ENCODE measurements around the gene CNIH2. TPM values are rescaled to one million over a fixed set of nuclear protein-coding genes. Genes with fewer than 3 reads are reported as not detected.

The CNIH2 gene
- total and polyA plus RNA-seq, 9 of the 15 experiments (the other 6 are each of a cell fraction or from before 2014, with no cell fraction given), result 0.26 to 0.89 (median 0.40) TPM; not detected in 4

DNA sequence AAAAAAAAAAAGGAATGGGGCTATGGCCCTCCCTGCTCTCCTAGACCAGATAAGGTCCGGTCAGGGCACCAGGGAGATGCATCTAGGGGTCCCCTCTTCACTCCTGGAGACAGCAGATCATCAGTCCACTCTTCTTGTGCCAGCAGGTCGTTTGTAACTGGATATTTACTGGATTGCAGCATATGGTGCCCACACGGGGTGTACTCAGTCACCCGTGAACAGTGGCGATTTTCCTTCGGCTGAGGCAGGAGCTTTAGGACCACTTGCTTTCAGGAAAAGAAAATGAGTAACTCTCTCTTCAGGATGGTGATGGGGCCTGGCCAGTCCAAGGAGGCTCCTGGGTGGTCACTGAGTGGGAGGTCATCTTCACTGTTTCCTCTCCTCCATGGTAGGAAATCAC is 47.8 kb upstream of the CNIH2 start (continued):
- TF ChIP-seq, protein P1, sequence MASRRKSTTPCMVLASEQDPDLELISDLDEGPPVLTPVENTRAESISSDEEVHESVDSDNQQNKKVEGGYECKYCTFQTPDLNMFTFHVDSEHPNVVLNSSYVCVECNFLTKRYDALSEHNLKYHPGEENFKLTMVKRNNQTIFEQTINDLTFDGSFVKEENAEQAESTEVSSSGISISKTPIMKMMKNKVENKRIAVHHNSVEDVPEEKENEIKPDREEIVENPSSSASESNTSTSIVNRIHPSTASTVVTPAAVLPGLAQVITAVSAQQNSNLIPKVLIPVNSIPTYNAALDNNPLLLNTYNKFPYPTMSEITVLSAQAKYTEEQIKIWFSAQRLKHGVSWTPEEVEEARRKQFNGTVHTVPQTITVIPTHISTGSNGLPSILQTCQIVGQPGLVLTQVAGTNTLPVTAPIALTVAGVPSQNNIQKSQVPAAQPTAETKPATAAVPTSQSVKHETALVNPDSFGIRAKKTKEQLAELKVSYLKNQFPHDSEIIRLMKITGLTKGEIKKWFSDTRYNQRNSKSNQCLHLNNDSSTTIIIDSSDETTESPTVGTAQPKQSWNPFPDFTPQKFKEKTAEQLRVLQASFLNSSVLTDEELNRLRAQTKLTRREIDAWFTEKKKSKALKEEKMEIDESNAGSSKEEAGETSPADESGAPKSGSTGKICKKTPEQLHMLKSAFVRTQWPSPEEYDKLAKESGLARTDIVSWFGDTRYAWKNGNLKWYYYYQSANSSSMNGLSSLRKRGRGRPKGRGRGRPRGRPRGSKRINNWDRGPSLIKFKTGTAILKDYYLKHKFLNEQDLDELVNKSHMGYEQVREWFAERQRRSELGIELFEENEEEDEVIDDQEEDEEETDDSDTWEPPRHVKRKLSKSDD (conservative IDR thresholded peaks at IDR 0.05; ENCODE audit: low read length), result no peak

DNA sequence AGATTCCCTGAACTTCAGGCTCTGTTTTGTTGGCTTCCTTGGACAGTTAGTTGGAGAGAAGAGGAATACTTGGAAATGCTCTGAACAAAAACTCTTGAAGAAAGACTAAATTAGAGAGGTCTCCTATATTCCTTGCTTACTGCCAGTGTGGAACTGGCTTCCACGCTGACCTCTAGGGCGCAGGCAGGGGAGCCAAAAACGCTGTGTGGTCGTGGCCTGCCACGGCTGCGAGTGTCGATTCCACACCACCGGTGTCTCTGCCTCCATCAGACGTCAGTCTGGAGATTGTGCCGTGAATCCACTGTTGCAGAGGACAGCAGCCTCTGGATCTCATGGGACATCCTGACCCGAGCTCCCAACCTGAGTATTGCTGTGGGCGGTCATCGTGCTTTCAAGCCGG is 47.0 kb upstream of the CNIH2 start:
- Histone ChIP-seq H3K9ac (ENCODE audit: insufficient read depth in 1 of 2, low read depth in 2 of 2, low read length in 2 of 2) (no peak overlapping the region), H3K27ac (ENCODE audit: extremely low read depth, low read depth, low read length) (no peak overlapping the region), H3K9me3 (replicated peaks; ENCODE audit: control insufficient read depth, insufficient read depth, low read depth, low read length) (no peaks in the 10 kb centered on the region), H2AFZ (ENCODE audit: low read depth, low read length) (no peak overlapping the region), H4K20me1 (replicated peaks; ENCODE audit: control insufficient read depth, insufficient read depth, low read length) (0 out of 2 replicates have a peak, but pooled peaks cover 3% of the 10 kb centered on the region), H3K4me2 (ENCODE audit: insufficient read depth, low read length) (no peak overlapping the region), H3K36me3 (ENCODE audit: control insufficient read depth, insufficient read depth, low read length) (peaks cover 43% of the 10 kb centered on the region), H3K79me2 (ENCODE audit: control insufficient read depth, insufficient read depth, low read length) (no peaks in the 10 kb centered on the region), H3K27me3 (ENCODE audit: control insufficient read depth in 2 of 2, insufficient read depth in 2 of 2, low read length in 2 of 2) (no peaks in the 10 kb centered on the region), H3K9me1 (ENCODE audit: control insufficient read depth, insufficient read depth, low read length) (no peaks in the 10 kb centered on the region), H3K4me3 (no peak overlapping the region), H3K4me1 (replicated peaks in 1 of 2; ENCODE audit: control insufficient read depth in 2 of 2, insufficient read depth in 2 of 2, low read length in 2 of 2) (no peaks in the 10 kb centered on the region)
- DNase-seq (ENCODE audit: extremely low read depth in 1 of 4, low spot score in 3 of 4) (no peak), ATAC-seq (no peak), FAIRE-seq (no peak)
- intact Hi-C loops (cut with micrococcal nuclease) (no loop called here), in situ Hi-C loops (cut with MboI) (no loop called here)
- POLR2A ChIA-PET, result interaction anchor here (0.6 kb wide), 1 partner anchor 1232 kb away, joined by 3 read pairs; no protein-coding TSS in a partner anchor
- WGBS (ENCODE audit: insufficient coverage, low coverage, missing lambda C conversion rate), result 80% methylated on average over 14 of the region's 14 CpGs
- CTCF ChIA-PET (ENCODE audit: low intra/inter-chr PET ratio), result no interaction called here
- BruUV-seq (replicated peaks), result no TSS peak
- no peak for TF ChIP-seq BRF2 (IDR thresholded peaks at IDR 0.05; ENCODE audit: borderline replicate concordance, insufficient read depth, insufficient read length)
- no peak for TF ChIP-seq MED1 (CRISPR knock-in tag; IDR thresholded peaks at IDR 0.05; ENCODE audit: borderline replicate concordance)
- no peak for TF ChIP-seq KLF1 (tag; IDR thresholded peaks at IDR 0.05)
- TF ChIP-seq SMARCA4 (IDR thresholded peaks at IDR 0.05), result no peak
- TF ChIP-seq ZNF212 (CRISPR knock-in tag; IDR thresholded peaks at IDR 0.05), result no peak
- no peak for TF ChIP-seq GATA2 (CRISPR knock-in tag; IDR thresholded peaks at IDR 0.05)
- TF ChIP-seq PHF8 (IDR thresholded peaks at IDR 0.05; ENCODE audit: borderline replicate concordance, low read length), result no peak
- TF ChIP-seq, protein P2, sequence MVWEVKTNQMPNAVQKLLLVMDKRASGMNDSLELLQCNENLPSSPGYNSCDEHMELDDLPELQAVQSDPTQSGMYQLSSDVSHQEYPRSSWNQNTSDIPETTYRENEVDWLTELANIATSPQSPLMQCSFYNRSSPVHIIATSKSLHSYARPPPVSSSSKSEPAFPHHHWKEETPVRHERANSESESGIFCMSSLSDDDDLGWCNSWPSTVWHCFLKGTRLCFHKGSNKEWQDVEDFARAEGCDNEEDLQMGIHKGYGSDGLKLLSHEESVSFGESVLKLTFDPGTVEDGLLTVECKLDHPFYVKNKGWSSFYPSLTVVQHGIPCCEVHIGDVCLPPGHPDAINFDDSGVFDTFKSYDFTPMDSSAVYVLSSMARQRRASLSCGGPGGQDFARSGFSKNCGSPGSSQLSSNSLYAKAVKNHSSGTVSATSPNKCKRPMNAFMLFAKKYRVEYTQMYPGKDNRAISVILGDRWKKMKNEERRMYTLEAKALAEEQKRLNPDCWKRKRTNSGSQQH (CRISPR knock-in tag; IDR thresholded peaks at IDR 0.05), result no peak
- TF ChIP-seq RBM15 (IDR thresholded peaks at IDR 0.05; ENCODE audit: insufficient read depth, low read length), result no peak
- TF ChIP-seq, protein P3, sequence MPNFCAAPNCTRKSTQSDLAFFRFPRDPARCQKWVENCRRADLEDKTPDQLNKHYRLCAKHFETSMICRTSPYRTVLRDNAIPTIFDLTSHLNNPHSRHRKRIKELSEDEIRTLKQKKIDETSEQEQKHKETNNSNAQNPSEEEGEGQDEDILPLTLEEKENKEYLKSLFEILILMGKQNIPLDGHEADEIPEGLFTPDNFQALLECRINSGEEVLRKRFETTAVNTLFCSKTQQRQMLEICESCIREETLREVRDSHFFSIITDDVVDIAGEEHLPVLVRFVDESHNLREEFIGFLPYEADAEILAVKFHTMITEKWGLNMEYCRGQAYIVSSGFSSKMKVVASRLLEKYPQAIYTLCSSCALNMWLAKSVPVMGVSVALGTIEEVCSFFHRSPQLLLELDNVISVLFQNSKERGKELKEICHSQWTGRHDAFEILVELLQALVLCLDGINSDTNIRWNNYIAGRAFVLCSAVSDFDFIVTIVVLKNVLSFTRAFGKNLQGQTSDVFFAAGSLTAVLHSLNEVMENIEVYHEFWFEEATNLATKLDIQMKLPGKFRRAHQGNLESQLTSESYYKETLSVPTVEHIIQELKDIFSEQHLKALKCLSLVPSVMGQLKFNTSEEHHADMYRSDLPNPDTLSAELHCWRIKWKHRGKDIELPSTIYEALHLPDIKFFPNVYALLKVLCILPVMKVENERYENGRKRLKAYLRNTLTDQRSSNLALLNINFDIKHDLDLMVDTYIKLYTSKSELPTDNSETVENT (CRISPR knock-in tag; IDR thresholded peaks at IDR 0.05), result no peak
- TF ChIP-seq ZNF197 (CRISPR knock-in tag; IDR thresholded peaks at IDR 0.05; ENCODE audit: low read depth), result no peak
- TF ChIP-seq ZNF436 (CRISPR knock-in tag; IDR thresholded peaks at IDR 0.05), result no peak
- TF ChIP-seq NFE2 (IDR thresholded peaks at IDR 0.05; ENCODE audit: low read depth), result no peak

Data from K562 (cell line).